ENCODE measurements around the gene ADARB2. TPM values are rescaled to one million over a fixed set of nuclear protein-coding genes. Genes with fewer than 3 reads are reported as not detected.

ADARB2 gene
- total RNA-seq, 1 donor from 2014 or later: not detected

GRCh38 chr10:1128115-1128514 lies 609.2 kb downstream of the ADARB2 start:
- intact Hi-C loops (cut with DNase I): no loop called here
- Histone ChIP-seq H3K9me3 (no peaks in the 10 kb centered on the region), H3K27ac (no peak overlapping the region), H3K4me1 (no peaks in the 10 kb centered on the region), H3K36me3 (peaks cover 67 to 74% of the 10 kb centered on the region in 2 donors), H3K27me3 (no peaks in the 10 kb centered on the region), H3K4me3 (no peak overlapping the region)
- no peak for DNase-seq (ENCODE audit: low spot score in 2 of 2)
- TF ChIP-seq CTCF (IDR thresholded peaks at IDR 0.05): no peak

- Histone ChIP-seq H3K4me1 (no peaks in the 10 kb centered on the region), H3K36me3 (peaks cover 65 to 73% of the 10 kb centered on the region in 2 donors), H3K27ac (no peak overlapping the region), H3K9me3 (no peaks in the 10 kb centered on the region), H3K27me3 (no peaks in the 10 kb centered on the region), H3K4me3 (no peak overlapping the region)
- TF ChIP-seq CTCF (IDR thresholded peaks at IDR 0.05): no peak
- intact Hi-C loops (cut with DNase I): no loop called here
- no peak for DNase-seq (ENCODE audit: low spot score in 2 of 2)
Observed at GRCh38 chr10:1127629-1128028, 609.7 kb downstream of the ADARB2 start.

All from ascending aorta (tissue), 2 donors.